Heart right ventricle (tissue), 16 donors: ENCODE measurements around the gene HOXD9. TPM values are rescaled to one million over a fixed set of nuclear protein-coding genes. Genes with fewer than 3 reads are reported as not detected.

Experiments
- ATAC-seq, 8 donors: fragments of 200-7000 bp; cut with Tn5 transposase; one replicate each; pipeline ENCODE4 v1.9.1; 2020; ENCODE audit warnings: mild to moderate bottlenecking in 8 of 8, moderate library complexity in 8 of 8, moderate number of reproducible peaks in 1 of 8
- DNase-seq, 2 donors: peaks; one replicate each; pipeline ENCODE4 v3.0.0-alpha.2; 2020
- H3K27ac ChIP-seq, 10 donors: fragments of 200-600 bp; sonication (generic) in 2 of 10; one replicate each; pipeline versions ENCODE4 v1.5.0 to v1.8.0; 2020 to 2022; ENCODE audit warnings: mild to moderate bottlenecking in 3 of 10
- H3K27me3 ChIP-seq, 7 donors: fragments of 200-600 bp; one replicate each; pipeline ENCODE4 v1.8.0; 2021 to 2022; ENCODE audit warnings: mild to moderate bottlenecking in 2 of 7
- H3K36me3 ChIP-seq, 9 donors: fragments of 200-600 bp; sonication (generic) in 1 of 9; one replicate each; pipeline versions ENCODE4 v1.5.0 to v1.8.0; 2020 to 2022; ENCODE audit warnings: mild to moderate bottlenecking in 2 of 9
- H3K4me1 ChIP-seq, 9 donors: fragments of 200-600 bp; sonication (generic) in 1 of 9; one replicate each; pipeline versions ENCODE4 v1.5.0 to v1.8.0; 2020 to 2022; ENCODE audit warnings: mild to moderate bottlenecking in 4 of 9
- H3K4me3 ChIP-seq, 10 donors: fragments of 200-600 bp; sonication (generic) in 2 of 10; one replicate each; pipeline versions ENCODE4 v1.5.0 to v1.8.0; 2020 to 2022; ENCODE audit warnings: mild to moderate bottlenecking in 7 of 10, moderate library complexity in 2 of 10
- H3K9me3 ChIP-seq, 11 donors: fragments of 200-600 bp in 10 of 11; sonication (generic) in 2 of 11; one replicate each; pipeline versions ENCODE4 v1.5.0 to v1.8.0; 2013 to 2022; ENCODE audit warnings: mild to moderate bottlenecking in 2 of 11, control low read depth in 1 of 11, moderate library complexity in 1 of 11
- WGBS, 2 donors: extraction: QIAGEN DNeasy Blood & Tissue Kit; methylation state at CpG; one replicate each; pipeline ENCODE4 v1.1.7; 2013; ENCODE audit warnings: inconsistent platforms in 1 of 2; 5-methylcytosine and 5-hydroxymethylcytosine counted together
- intact Hi-C, 10 donors: fragments of 100-400 bp; cut with DNase I; formaldehyde crosslinking; loops; one replicate each; pipeline versions ENCODE4 v1.11.1 to v1.14.2; 2022
- polyA plus RNA-seq, 2 donors: library from polyadenylated mRNA; stranded (reverse); fragments of 200-250 nt; gene quantifications; one replicate each; pipeline ENCODE4 v1.2.3, GENCODE V29; 2013
- total RNA-seq, 10 donors: library from RNA; stranded (reverse); fragmentation: NEBNext Ultra II Directional in 3 of 10; extraction: Animal tissue kit (Norgen Biotek cat#: 25700) in 3 of 10; gene quantifications; one replicate each; pipeline versions ENCODE4 v1.2.1 to v1.2.4, GENCODE V29; 2021 to 2023
- TF ChIP-seq, protein P1 (sequence below), 9 donors: fragments of 200-600 bp; sonication (generic) in 2 of 9; IDR thresholded peaks; one replicate each; pipeline versions ENCODE4 v1.5.0 to v1.8.0; 2021 to 2022; ENCODE audit warnings: antibody characterized with exemption in 9 of 9, mild to moderate bottlenecking in 5 of 9, moderate library complexity in 1 of 9
- donor health status: Arrhythmogenic right ventricular cardiomyopathy.
- donor health status: ischemic (EF 13 %, LVEDD 7.1; RV severe dilation, severe dysfunction).
- donor health status: healthy with polysubstance abuse.
- donor health status: DM: no; HTN: yes; CAD: no.
- donor health status: DM: no; HTN: no; CAD: no.
- donor health status: ischemic (EF 25% LVEDD 6.9; RV normal size, moderate dysfunction).
- donor health status: ischemic (EF 25% LVEDD 5.7; RV mildly dilated, moderate dysfunction).
- donor health status: healthy.
- donor health status: DM: yes; HTN: yes; CAD: no.
- donor health status: Ischemic cardiomyopathy.
- donor health status: ischemic (EF 35%, LVEDD 5.7; RV mildly dilated, moderate dysfunction).
- donor health status: nonischemic (EF 11% LVEDD 7.7; RV severe dilation, severe dysfunction).
- donor health status: DM: yes; HTN: yes; CAD: no.
- donor health status: PGD.
- donor health status: ischemic (EF 29% LVEDD 5.4; RV normal size, mild dysfunction).
- donor health status: nonischemic (EF 23%, LVEDD 6.1; RV moderate dilation, normal function).

The HOXD9 gene
- total and polyA plus RNA-seq, 12 donors, result 0.15 to 0.29 (median 0.22) TPM; not detected in 8

DNA sequence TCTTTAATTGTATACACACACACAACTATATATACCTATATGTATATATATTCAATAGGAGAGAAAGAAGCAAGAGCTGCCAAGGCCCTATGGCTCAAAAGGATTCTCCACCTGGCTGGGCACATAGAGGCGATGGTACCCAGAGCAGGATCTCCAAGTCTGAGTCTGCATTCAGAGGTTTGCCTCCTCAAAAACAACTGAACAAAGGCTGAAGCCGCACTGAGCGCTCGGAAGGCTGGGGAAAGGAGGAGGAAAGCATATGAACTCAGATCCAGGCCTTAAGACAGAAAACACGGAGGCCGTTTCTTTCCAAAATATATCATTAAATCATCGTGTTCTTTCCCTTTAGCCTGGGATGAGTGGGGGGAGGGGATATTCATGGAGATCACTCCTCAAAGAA, 19.3 kb upstream of the HOXD9 start:
- no peak for DNase-seq
- Histone ChIP-seq H3K4me3 (no peak overlapping the region), H3K4me1 (peaks cover 5 to 38% (median 19%) of the 10 kb centered on the region in 9 donors), H3K27ac (no peak overlapping the region), H3K27me3 (peaks cover 65 to 99% (median 98%) of the 10 kb centered on the region in 7 donors), H3K36me3 (no peaks in the 10 kb centered on the region), H3K9me3 (no peaks in the 10 kb centered on the region)
- TF ChIP-seq, protein P1, sequence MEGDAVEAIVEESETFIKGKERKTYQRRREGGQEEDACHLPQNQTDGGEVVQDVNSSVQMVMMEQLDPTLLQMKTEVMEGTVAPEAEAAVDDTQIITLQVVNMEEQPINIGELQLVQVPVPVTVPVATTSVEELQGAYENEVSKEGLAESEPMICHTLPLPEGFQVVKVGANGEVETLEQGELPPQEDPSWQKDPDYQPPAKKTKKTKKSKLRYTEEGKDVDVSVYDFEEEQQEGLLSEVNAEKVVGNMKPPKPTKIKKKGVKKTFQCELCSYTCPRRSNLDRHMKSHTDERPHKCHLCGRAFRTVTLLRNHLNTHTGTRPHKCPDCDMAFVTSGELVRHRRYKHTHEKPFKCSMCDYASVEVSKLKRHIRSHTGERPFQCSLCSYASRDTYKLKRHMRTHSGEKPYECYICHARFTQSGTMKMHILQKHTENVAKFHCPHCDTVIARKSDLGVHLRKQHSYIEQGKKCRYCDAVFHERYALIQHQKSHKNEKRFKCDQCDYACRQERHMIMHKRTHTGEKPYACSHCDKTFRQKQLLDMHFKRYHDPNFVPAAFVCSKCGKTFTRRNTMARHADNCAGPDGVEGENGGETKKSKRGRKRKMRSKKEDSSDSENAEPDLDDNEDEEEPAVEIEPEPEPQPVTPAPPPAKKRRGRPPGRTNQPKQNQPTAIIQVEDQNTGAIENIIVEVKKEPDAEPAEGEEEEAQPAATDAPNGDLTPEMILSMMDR (IDR thresholded peaks at IDR 0.05), result no peak
- no peak for ATAC-seq
- intact Hi-C loops, result no loop called here
- WGBS, 2 donors, result 20 to 27% methylated on average over 7 of the region's 7 CpGs

DNA sequence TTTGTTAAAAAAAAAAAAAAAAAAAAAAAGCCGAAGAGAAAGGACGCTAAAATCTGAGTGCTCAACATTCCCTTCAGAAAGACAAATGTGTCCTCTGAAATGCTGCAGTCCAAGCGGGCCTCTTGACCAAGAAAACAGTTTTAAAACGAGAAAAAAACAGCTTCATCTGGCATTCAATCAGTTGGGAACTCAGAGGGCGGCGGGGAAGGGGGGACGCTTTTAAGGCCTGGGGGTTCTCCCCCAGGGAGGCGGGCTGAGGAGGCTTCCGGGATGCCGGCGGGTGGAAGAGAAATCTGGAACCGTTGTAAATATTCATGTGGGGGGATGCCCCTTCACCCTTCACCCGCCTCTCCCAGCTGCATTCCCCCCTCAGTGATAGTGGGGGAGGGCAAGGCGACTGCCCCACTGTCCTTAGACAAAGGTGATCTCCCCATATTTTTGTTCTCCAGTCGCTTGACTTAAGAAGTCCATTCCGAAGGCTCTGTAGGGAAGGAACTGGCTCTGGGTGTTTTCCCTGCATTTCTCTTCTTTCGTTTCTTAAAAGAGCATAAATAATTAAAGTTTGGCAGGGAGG, 18.7 kb upstream of the HOXD9 start:
- intact Hi-C loops, result no loop called here
- H3K4me3 ChIP-seq, result no peak overlapping the region
- H3K4me1 ChIP-seq, result peaks cover 0 to 34% (median 19%) of the 10 kb centered on the region in 9 donors
- peaks cover 63 to 99% (median 98%) of the 10 kb centered on the region in 7 donors for H3K27me3 ChIP-seq
- H3K9me3 ChIP-seq, result no peaks in the 10 kb centered on the region
- WGBS, 2 donors, result 4 to 5% methylated on average over 17 of the region's 17 CpGs
- TF ChIP-seq, protein P1 (IDR thresholded peaks at IDR 0.05), result no peak
- no peak for ATAC-seq
- DNase-seq, result no peak
- H3K36me3 ChIP-seq, result no peaks in the 10 kb centered on the region
- no peak overlapping the region for H3K27ac ChIP-seq

DNA sequence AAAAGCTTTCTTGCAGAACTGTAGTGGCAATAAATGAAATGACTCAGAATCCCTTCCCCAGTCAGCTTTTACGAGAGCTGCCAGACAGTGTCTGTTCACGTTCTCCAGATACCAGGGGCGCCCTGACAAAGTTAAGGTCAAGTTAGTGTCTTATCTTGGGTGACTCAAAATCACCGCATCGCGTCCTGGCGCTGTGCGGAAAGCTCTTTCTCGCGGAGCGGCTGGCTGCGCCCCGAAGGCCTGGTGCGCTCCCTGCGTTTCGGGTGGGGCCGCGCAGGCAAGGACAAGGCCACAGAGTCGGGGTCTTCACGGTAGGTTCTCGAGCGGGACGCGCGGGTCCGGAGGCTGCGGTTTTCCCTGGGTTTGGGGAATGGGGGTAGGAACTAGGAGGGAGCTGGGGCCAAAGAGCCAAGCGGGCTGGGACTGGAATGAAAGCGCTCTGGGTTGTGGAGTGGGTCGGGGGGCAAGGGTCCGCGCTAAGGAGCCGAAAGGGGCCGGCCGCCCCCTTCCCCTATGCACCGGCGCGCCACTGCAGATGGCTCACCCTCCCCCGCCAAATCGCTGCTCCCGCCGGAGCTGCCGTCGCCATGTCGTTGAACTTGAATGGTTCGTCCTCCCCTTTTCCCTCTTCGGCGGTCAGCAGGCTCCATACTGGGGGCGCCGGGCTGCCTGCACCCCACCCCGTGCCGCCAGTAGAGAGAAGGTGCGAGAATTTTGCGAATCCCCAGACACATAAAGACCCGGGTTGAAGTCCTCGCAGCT, 18.0 kb upstream of the HOXD9 start:
- Histone ChIP-seq H3K4me1 (peaks cover 0 to 36% (median 22%) of the 10 kb centered on the region in 9 donors), H3K36me3 (no peaks in the 10 kb centered on the region), H3K4me3 (peak overlapping the region in 2 of 10 donors; percentile 3 to 17), H3K9me3 (no peaks in the 10 kb centered on the region), H3K27ac (no peak overlapping the region), H3K27me3 (peaks cover 68 to 99% (median 98%) of the 10 kb centered on the region in 7 donors)
- intact Hi-C loops, result no loop called here
- no peak for DNase-seq
- ATAC-seq, result no peak
- WGBS, 2 donors, result 1 to 3% methylated on average over 42 to 56 of the region's 56 CpGs
- TF ChIP-seq, protein P1 (IDR thresholded peaks at IDR 0.05), result no peak

DNA sequence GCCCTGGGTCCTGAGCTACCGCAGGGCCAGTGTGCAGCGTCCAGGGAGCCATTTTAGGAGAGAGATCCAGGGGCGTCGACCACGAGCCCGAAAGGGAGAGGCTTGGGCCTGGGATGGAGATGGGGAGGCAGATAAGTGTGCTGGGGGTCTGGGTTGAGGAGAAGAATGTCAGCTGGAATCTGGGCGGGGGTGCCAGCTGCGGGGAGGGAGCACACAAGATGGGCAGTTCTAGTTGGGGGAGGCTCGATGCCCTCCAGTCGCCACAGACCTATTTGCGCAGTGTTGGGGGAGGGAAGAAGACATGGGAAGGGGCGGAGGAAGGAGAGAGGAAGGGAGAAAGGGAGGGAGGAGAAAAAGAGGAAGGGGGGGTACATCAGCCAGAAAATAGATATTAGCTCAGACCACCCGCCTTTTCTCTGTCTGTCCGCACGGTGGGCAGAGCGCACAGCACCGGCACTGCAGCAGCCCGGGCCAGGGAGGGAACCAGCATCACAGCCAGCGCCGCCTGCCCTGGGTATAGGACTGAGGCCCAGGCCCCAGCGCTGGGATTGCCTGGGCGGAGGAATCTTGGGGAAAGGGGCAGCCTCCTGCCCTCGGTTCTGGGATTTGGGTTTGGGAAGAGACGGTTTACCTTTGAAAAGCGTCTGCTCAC, 17.3 kb upstream of the HOXD9 start:
- Histone ChIP-seq H3K4me3 (peak overlapping the region in 1 of 10 donors; percentile 17), H3K27me3 (peaks cover 68 to 99% (median 98%) of the 10 kb centered on the region in 7 donors), H3K9me3 (no peaks in the 10 kb centered on the region), H3K4me1 (peaks cover 0 to 36% (median 22%) of the 10 kb centered on the region in 9 donors), H3K36me3 (no peaks in the 10 kb centered on the region), H3K27ac (no peak overlapping the region)
- intact Hi-C loops, result no loop called here
- TF ChIP-seq, protein P1 (IDR thresholded peaks at IDR 0.05), result no peak
- 4 to 8% methylated on average over 25 of the region's 25 CpGs for WGBS, 2 donors
- DNase-seq (no peak), ATAC-seq (peak in 1 of 8 donors; percentile 27)
